Body of pancreas (tissue), 4 donors: ENCODE measurements around the gene FLYWCH1.

ENCODE experiments used
- POLR2A ChIP-seq, 3 donors: fragments of 450-650 bp; IDR thresholded peaks; one replicate each; pipeline ENCODE4 v1.6.1; 2016; ENCODE audit warnings: antibody characterized with exemption in 3 of 3, mild to moderate bottlenecking in 2 of 3
- TF ChIP-seq, protein P1 (sequence below), 7 experiments: fragments of 450-650 bp in 4 of 7; fragments of 200-600 bp in 3 of 7; sonication (generic) in 3 of 7; IDR thresholded peaks; one replicate each; pipeline ENCODE4 v1.5.1; 2016 to 2019; ENCODE audit warnings: antibody characterized with exemption in 7 of 7

DNA sequence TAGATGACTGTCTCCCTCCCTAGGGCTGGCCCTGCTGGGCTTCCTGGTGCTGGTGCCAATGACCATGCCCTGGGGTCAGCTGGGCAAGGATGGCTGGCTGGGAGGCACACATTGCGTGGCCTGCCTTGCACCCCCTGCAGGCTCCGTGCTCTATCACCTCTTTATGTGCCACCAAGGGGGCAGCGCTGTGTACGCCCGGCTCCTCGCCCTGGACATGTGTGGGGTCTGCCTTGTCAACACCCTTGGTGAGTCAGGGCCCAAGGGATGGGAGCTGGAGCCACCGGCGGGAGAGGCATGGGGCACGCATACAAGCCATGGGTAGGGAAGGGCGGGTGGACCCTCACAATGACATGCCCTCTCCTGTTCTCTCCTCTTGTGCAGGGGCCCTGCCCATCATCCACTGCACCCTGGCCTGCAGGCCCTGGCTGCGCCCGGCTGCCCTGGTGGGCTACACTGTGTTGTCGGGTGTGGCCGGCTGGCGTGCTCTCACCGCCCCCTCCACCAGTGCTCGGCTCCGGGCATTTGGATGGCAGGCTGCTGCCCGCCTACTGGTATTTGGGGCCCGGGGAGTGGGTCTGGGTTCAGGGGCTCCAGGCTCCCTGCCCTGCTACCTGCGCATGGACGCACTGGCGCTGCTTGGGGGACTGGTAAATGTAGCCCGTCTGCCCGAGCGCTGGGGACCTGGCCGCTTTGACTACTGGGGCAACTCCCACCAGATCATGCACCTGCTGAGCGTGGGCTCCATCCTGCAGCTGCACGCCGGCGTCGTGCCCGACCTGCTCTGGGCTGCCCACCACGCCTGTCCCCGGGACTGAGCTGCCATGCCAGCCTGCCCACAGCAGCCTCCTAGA lies 59.6 kb downstream of the FLYWCH1 start:
- TF ChIP-seq, protein P1, sequence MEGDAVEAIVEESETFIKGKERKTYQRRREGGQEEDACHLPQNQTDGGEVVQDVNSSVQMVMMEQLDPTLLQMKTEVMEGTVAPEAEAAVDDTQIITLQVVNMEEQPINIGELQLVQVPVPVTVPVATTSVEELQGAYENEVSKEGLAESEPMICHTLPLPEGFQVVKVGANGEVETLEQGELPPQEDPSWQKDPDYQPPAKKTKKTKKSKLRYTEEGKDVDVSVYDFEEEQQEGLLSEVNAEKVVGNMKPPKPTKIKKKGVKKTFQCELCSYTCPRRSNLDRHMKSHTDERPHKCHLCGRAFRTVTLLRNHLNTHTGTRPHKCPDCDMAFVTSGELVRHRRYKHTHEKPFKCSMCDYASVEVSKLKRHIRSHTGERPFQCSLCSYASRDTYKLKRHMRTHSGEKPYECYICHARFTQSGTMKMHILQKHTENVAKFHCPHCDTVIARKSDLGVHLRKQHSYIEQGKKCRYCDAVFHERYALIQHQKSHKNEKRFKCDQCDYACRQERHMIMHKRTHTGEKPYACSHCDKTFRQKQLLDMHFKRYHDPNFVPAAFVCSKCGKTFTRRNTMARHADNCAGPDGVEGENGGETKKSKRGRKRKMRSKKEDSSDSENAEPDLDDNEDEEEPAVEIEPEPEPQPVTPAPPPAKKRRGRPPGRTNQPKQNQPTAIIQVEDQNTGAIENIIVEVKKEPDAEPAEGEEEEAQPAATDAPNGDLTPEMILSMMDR (IDR thresholded peaks at IDR 0.05): no peak
- no peak for TF ChIP-seq POLR2A (IDR thresholded peaks at IDR 0.05)
